A549 (cell line): ENCODE results near the gene TMEM41A.

Experiments
- FOSL2 ChIP-seq, 2 experiments: fragments of 450-650 bp in 1 of 2; fragments of >200 bp in 1 of 2; sonication (Bioruptor Twin) in 1 of 2; formaldehyde crosslinking; IDR thresholded peaks; 2 replicates each; pipeline versions ENCODE4 v1.5.0 to v1.6.1; 2016 to 2020; ENCODE audit warnings: mild to moderate bottlenecking in 1 of 2, moderate library complexity in 1 of 2
- SREBF2 ChIP-seq: fragments of 450-650 bp; IDR thresholded peaks from 2 replicates; pipeline ENCODE4 v1.6.1; 2014; ENCODE audit warnings: mild to moderate bottlenecking, moderate library complexity
- TF ChIP-seq, protein P1 (sequence below): fragments of >200 bp; sonication (Bioruptor Twin); formaldehyde crosslinking; IDR thresholded peaks from 3 replicates; pipeline ENCODE4 v1.5.1; 2016

DNA sequence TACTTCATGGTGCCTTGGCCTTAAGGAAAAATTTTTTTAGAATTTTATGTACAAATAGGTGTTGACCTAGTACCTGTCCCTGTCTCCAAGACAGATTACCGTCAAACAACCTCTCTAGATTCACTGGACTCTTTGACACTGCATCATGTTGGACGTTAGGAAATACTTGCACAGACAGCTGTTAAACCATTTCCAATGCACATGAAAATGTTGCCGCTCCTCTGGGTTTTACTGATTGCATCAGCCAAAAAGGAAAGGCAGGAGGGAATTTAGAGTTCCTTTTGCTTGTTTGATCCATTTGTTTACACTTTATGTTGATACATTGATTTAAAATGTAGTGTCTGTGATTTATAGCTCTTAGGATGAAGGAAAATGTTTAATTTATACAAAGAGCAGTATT lies 14.5 kb downstream of the TMEM41A start:
- TF ChIP-seq SREBF2 = no peak
- TF ChIP-seq, protein P1, sequence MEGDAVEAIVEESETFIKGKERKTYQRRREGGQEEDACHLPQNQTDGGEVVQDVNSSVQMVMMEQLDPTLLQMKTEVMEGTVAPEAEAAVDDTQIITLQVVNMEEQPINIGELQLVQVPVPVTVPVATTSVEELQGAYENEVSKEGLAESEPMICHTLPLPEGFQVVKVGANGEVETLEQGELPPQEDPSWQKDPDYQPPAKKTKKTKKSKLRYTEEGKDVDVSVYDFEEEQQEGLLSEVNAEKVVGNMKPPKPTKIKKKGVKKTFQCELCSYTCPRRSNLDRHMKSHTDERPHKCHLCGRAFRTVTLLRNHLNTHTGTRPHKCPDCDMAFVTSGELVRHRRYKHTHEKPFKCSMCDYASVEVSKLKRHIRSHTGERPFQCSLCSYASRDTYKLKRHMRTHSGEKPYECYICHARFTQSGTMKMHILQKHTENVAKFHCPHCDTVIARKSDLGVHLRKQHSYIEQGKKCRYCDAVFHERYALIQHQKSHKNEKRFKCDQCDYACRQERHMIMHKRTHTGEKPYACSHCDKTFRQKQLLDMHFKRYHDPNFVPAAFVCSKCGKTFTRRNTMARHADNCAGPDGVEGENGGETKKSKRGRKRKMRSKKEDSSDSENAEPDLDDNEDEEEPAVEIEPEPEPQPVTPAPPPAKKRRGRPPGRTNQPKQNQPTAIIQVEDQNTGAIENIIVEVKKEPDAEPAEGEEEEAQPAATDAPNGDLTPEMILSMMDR = no peak
- TF ChIP-seq FOSL2 (IDR thresholded peaks at IDR 0.05) = no peak
- no peak for TF ChIP-seq FOSL2 (CRISPR knock-in tag; IDR thresholded peaks at IDR 0.05)
